Brain microvascular endothelial cell (primary cell): Measurements from ENCODE around the gene PACSIN3.
A peak's percentile ranks its signal among the peaks of the same experiment; 100 is the strongest.

Experiments used
- DNase-seq: peaks from one replicate; pipeline ENCODE4 v3.0.0-alpha.2; 2020
- H3K27ac ChIP-seq: fragments of 250-450 bp; sonication (Bioruptor Pico); 2 replicates; pipeline ENCODE4 v1.5.1; 2020; ENCODE audit warnings: mild to moderate bottlenecking, moderate library complexity
- H3K27me3 ChIP-seq: fragments of 250-450 bp; sonication (Bioruptor Pico); replicated peaks from 2 replicates; pipeline ENCODE4 v1.5.1; 2020; ENCODE audit warnings: mild to moderate bottlenecking
- H3K36me3 ChIP-seq: fragments of 250-450 bp; sonication (Bioruptor Pico); replicated peaks from 2 replicates; pipeline ENCODE4 v1.5.1; 2020; ENCODE audit warnings: mild to moderate bottlenecking
- H3K4me3 ChIP-seq: 2 replicates; pipeline ENCODE4 v1.5.1; 2011; ENCODE audit warnings: low read depth, mild to moderate bottlenecking, control low read depth, low read length, moderate library complexity
- in situ Hi-C: cut with HindIII; loops from 2 replicates; pipeline ENCODE4 v1.10.0; 2017; ENCODE audit warnings: low sequenced_read_pairs, low pct_ligation_motif_present
- TF ChIP-seq, protein P1 (sequence below): IDR thresholded peaks from 2 replicates; pipeline ENCODE4 v1.5.1; 2011; ENCODE audit warnings: low read depth, mild to moderate bottlenecking, moderate library complexity, low read length, control low read depth, inconsistent platforms; ENCODE audit errors: missing control alignments

PACSIN3 gene

GRCh38 chr11:47229161-47229560, 42.9 kb upstream of the PACSIN3 start:
- H3K4me3 ChIP-seq, result no peak overlapping the region
- no peak overlapping the region for H3K27ac ChIP-seq
- H3K27me3 ChIP-seq, result no peaks in the 10 kb centered on the region
- DNase-seq, result no peak
- in situ Hi-C loops, result no loop called here
- H3K36me3 ChIP-seq, result no peaks in the 10 kb centered on the region
- TF ChIP-seq, protein P1, sequence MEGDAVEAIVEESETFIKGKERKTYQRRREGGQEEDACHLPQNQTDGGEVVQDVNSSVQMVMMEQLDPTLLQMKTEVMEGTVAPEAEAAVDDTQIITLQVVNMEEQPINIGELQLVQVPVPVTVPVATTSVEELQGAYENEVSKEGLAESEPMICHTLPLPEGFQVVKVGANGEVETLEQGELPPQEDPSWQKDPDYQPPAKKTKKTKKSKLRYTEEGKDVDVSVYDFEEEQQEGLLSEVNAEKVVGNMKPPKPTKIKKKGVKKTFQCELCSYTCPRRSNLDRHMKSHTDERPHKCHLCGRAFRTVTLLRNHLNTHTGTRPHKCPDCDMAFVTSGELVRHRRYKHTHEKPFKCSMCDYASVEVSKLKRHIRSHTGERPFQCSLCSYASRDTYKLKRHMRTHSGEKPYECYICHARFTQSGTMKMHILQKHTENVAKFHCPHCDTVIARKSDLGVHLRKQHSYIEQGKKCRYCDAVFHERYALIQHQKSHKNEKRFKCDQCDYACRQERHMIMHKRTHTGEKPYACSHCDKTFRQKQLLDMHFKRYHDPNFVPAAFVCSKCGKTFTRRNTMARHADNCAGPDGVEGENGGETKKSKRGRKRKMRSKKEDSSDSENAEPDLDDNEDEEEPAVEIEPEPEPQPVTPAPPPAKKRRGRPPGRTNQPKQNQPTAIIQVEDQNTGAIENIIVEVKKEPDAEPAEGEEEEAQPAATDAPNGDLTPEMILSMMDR, result no peak

GRCh38 chr11:47225552-47226400, 39.5 kb upstream of the PACSIN3 start:
- in situ Hi-C loops, result no loop called here
- no peak for DNase-seq
- no peak overlapping the region for H3K4me3 ChIP-seq
- TF ChIP-seq, protein P1, result no peak
- no peaks in the 10 kb centered on the region for H3K27me3 ChIP-seq
- no peaks in the 10 kb centered on the region for H3K36me3 ChIP-seq
- H3K27ac ChIP-seq, result no peak overlapping the region

GRCh38 chr11:47222696-47223095, 36.5 kb upstream of the PACSIN3 start:
- Histone ChIP-seq H3K27ac (peak overlapping the region; percentile 31), H3K4me3 (no peak overlapping the region), H3K27me3 (no peaks in the 10 kb centered on the region), H3K36me3 (no peaks in the 10 kb centered on the region)
- in situ Hi-C loops, result no loop called here
- TF ChIP-seq, protein P1, result no peak
- no peak for DNase-seq

DNA sequence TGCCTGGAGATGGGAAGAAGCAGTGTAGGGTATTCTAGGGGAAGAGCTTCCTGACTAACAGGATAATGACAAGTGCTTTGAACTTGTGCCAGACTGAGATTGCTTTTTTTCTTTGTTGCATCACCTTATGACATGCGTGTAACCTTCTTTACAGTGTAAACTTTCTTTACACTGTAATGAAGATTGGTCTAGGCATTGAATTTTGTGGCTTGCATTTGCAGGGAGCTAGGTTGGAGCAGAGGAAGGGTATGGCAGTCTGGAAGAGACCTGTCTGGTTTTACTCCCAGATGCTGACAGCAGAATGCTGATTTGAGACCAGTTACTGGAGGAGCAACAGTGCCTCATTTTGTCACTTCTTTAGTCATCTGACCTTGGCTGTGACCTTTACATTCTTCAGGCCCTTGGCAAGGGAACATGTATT, 34.2 kb upstream of the PACSIN3 start:
- no peaks in the 10 kb centered on the region for H3K27me3 ChIP-seq
- no peaks in the 10 kb centered on the region for H3K36me3 ChIP-seq
- TF ChIP-seq, protein P1, result no peak
- in situ Hi-C loops, result no loop called here
- peak; percentile 85 for DNase-seq
- H3K27ac ChIP-seq, result peak overlapping the region; percentile 56
- no peak overlapping the region for H3K4me3 ChIP-seq

GRCh38 chr11:47216121-47216798, 30.0 kb upstream of the PACSIN3 start:
- peak overlapping the region; percentile 68 for H3K4me3 ChIP-seq
- no peaks in the 10 kb centered on the region for H3K36me3 ChIP-seq
- peak; percentile 81 for DNase-seq
- TF ChIP-seq, protein P1, result peak; percentile 7
- H3K27me3 ChIP-seq, result no peaks in the 10 kb centered on the region
- peak overlapping the region; percentile 59 for H3K27ac ChIP-seq
- in situ Hi-C loops, result no loop called here
